T follicular helper cell (primary cell): Measurements from ENCODE around the gene HAP1.
A peak's percentile ranks its signal among the peaks of the same experiment; 100 is the strongest.
"Not testable (repeated sequence)": the region's sequence is repeated elsewhere in the genome, so short reads cannot be mapped to it uniquely, and the experiment has no call there.

ENCODE experiments used
- DNase-seq: peaks from one replicate; pipeline ENCODE4 v3.0.0-alpha.2; 2020; ENCODE audit warnings: low read depth

HAP1 gene

GRCh38 chr17:41690497-41690896 is 43.9 kb downstream of the HAP1 start:
- no peak for DNase-seq

GRCh38 chr17:41689497-41690299 is 44.7 kb downstream of the HAP1 start:
- DNase-seq, result no peak

- DNase-seq, result peak; percentile 99
Observed at GRCh38 chr17:41688641-41689496, 45.6 kb downstream of the HAP1 start, which contains the start of gene EIF1. EIF1 (plus strand) TSS chr17:41688885; CDS start chr17:41689039, 154 bp downstream.

GRCh38 chr17:41687828-41688640 is 46.4 kb downstream of the HAP1 start:
- peak; percentile 57 for DNase-seq

- no peak for DNase-seq
Observed at GRCh38 chr17:41686281-41686680, 48.2 kb downstream of the HAP1 start.

- DNase-seq, result not testable (repeated sequence)
Observed at GRCh38 chr17:41685753-41686152, 48.7 kb downstream of the HAP1 start.

- no peak for DNase-seq
Observed at GRCh38 chr17:41684035-41684434, 50.4 kb downstream of the HAP1 start.

- DNase-seq, result no peak
Observed at GRCh38 chr17:41683441-41684007, 50.9 kb downstream of the HAP1 start.

GRCh38 chr17:41682631-41683030 is 51.8 kb downstream of the HAP1 start:
- DNase-seq, result no peak

GRCh38 chr17:41681776-41682175 is 52.7 kb downstream of the HAP1 start:
- no peak for DNase-seq

- DNase-seq, result no peak
Observed at GRCh38 chr17:41680426-41681040, 53.9 kb downstream of the HAP1 start.

- no peak for DNase-seq
Observed at GRCh38 chr17:41679740-41680425, 54.6 kb downstream of the HAP1 start.

GRCh38 chr17:41678907-41679739 is 55.3 kb downstream of the HAP1 start:
- DNase-seq, result no peak

- no peak for DNase-seq
Observed at GRCh38 chr17:41678411-41678906, 56.0 kb downstream of the HAP1 start.

- DNase-seq, result no peak
Observed at GRCh38 chr17:41676058-41676419, 58.4 kb downstream of the HAP1 start.

- DNase-seq, result not testable (repeated sequence)
Observed at GRCh38 chr17:41675157-41676057, 59.0 kb downstream of the HAP1 start.
